ENCODE measurements around the gene NACC1.
"Not testable (repeated sequence)": the region's sequence is repeated elsewhere in the genome, so short reads cannot be mapped to it uniquely, and the experiment has no call there.

Gene NACC1

DNA sequence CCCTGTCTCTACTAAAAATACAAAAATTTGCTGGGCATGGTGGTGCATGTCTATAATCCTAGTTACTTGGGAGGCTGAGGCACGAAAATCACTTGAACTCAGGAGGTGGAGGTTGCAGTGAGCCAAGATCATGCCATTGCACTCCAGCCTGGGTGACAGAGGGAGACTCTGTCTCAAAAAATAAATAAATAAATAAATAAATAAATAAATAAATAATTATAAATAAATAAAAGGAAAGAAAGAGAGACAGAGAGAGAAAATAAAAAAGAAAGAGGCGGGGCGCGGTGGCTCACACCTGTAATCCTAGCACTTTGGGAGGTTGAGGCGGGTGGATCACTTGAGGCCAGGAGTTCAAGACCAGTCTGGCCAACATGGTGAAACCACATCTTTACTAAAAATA lies 59.5 kb downstream of the NACC1 start:
- peaks cover 0 to 21% (median 15%) of the 10 kb centered on the region in 5 donors for H3K4me1 ChIP-seq (ENCODE audit: control insufficient read depth in 5 of 5, insufficient read depth in 5 of 5, low read length in 5 of 5)

GRCh38 chr19:13178291-13178690 lies 60.2 kb downstream of the NACC1 start:
- not testable (repeated sequence) for H3K27me3 ChIP-seq (ENCODE audit: control insufficient read depth in 5 of 5, insufficient read depth in 4 of 5, low read length in 5 of 5); H3K27ac ChIP-seq (ENCODE audit: low read depth, low read length)

More for the DNA sequence above, 59.5 kb downstream of the NACC1 start:
- H3K36me3 ChIP-seq (ENCODE audit: control insufficient read depth in 5 of 5, insufficient read depth in 5 of 5, low read length in 5 of 5); H3K4me3 ChIP-seq (ENCODE audit: low read depth in 1 of 5, low read length in 5 of 5); H3K9ac ChIP-seq (ENCODE audit: low read length in 5 of 5); H3K27me3 ChIP-seq (ENCODE audit: control insufficient read depth in 5 of 5, insufficient read depth in 4 of 5, low read length in 5 of 5); H3K9me3 ChIP-seq (ENCODE audit: control insufficient read depth in 5 of 5, low read length in 5 of 5); H3K27ac ChIP-seq (ENCODE audit: low read depth, low read length): not testable (repeated sequence)

DNA sequence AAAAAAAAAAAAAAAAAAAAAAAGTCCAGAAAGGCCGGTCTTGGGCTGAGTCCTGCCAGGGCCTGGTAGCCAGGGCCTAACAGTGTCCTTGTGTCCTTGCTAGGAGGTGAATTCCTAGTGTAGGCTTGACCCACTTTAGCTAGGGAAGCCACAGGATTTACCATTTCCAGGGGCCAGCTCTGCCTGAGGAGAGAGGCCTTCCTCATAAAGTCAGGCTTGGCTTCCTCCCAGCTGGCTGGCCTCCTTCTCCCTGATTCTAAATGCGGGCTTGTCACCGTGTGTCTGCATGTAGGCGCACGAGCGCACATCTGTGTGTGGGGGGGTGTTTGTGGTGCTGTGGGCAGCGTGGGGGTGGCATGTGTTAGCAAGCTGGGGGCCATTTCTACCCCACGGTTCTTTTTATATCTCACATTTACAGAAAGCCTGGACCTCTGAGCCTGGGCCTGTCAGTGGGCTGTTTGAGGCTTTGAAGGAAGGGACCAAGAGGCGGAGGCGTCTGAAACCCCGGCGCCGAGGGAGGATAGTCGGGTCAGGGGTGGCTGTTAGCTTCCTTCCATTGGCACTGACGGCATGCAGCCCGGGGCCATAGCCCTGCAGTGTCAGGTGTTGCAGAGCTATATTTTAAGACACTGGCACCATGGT lies 63.8 kb downstream of the NACC1 start:
- H3K4me1 ChIP-seq (ENCODE audit: control insufficient read depth in 5 of 5, insufficient read depth in 5 of 5, low read length in 5 of 5), result peaks cover 0 to 14% (median 9%) of the 10 kb centered on the region in 5 donors
- peak overlapping the region in 1 of 5 donors; percentile 48 for H3K9ac ChIP-seq (ENCODE audit: low read length in 5 of 5)
- H3K27me3 ChIP-seq (ENCODE audit: control insufficient read depth in 5 of 5, insufficient read depth in 4 of 5, low read length in 5 of 5), result no peaks in the 10 kb centered on the region
- H3K27ac ChIP-seq (ENCODE audit: low read depth, low read length), result no peak overlapping the region
- no peaks in the 10 kb centered on the region for H3K9me3 ChIP-seq (ENCODE audit: control insufficient read depth in 5 of 5, low read length in 5 of 5)
- no peaks in the 10 kb centered on the region for H3K36me3 ChIP-seq (ENCODE audit: control insufficient read depth in 5 of 5, insufficient read depth in 5 of 5, low read length in 5 of 5)
- H3K4me3 ChIP-seq (ENCODE audit: low read depth in 1 of 5, low read length in 5 of 5), result no peak overlapping the region

More at GRCh38 chr19:13178291-13178690, 60.2 kb downstream of the NACC1 start:
- H3K4me1 ChIP-seq (ENCODE audit: control insufficient read depth in 5 of 5, insufficient read depth in 5 of 5, low read length in 5 of 5), result peaks cover 0 to 15% (median 9%) of the 10 kb centered on the region in 5 donors
- not testable (repeated sequence) for H3K4me3 ChIP-seq (ENCODE audit: low read depth in 1 of 5, low read length in 5 of 5); H3K9ac ChIP-seq (ENCODE audit: low read length in 5 of 5); H3K36me3 ChIP-seq (ENCODE audit: control insufficient read depth in 5 of 5, insufficient read depth in 5 of 5, low read length in 5 of 5); H3K9me3 ChIP-seq (ENCODE audit: control insufficient read depth in 5 of 5, low read length in 5 of 5)

DNA sequence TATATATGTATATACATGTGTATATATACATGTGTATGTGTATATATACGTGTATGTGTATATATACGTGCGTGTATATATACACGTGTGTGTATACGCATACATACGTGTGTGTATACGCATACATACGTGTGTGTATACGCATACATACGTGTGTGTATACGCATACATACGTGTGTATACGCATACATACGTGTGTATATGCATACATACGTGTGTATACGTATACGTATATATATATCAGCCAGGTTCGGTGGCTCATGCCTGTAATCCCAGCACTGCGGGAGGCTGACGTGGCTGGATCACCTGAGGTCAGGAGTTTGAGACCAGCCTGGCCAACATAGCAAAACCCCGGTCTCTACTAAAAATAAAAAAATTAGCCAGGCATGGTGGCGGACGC lies 66.9 kb downstream of the NACC1 start:
- H3K9ac ChIP-seq (ENCODE audit: low read length in 5 of 5), result not testable (repeated sequence)

GRCh38 chr19:13185763-13186657 lies 67.9 kb downstream of the NACC1 start:
- not testable (repeated sequence) for H3K27ac ChIP-seq (ENCODE audit: low read depth, low read length); H3K27me3 ChIP-seq (ENCODE audit: control insufficient read depth in 5 of 5, insufficient read depth in 4 of 5, low read length in 5 of 5)

More for the DNA sequence above, 66.9 kb downstream of the NACC1 start:
- peaks cover 0 to 17% (median 9%) of the 10 kb centered on the region in 5 donors for H3K4me1 ChIP-seq (ENCODE audit: control insufficient read depth in 5 of 5, insufficient read depth in 5 of 5, low read length in 5 of 5)
- H3K27me3 ChIP-seq (ENCODE audit: control insufficient read depth in 5 of 5, insufficient read depth in 4 of 5, low read length in 5 of 5); H3K4me3 ChIP-seq (ENCODE audit: low read depth in 1 of 5, low read length in 5 of 5); H3K36me3 ChIP-seq (ENCODE audit: control insufficient read depth in 5 of 5, insufficient read depth in 5 of 5, low read length in 5 of 5); H3K9me3 ChIP-seq (ENCODE audit: control insufficient read depth in 5 of 5, low read length in 5 of 5); H3K27ac ChIP-seq (ENCODE audit: low read depth, low read length): not testable (repeated sequence)

DNA sequence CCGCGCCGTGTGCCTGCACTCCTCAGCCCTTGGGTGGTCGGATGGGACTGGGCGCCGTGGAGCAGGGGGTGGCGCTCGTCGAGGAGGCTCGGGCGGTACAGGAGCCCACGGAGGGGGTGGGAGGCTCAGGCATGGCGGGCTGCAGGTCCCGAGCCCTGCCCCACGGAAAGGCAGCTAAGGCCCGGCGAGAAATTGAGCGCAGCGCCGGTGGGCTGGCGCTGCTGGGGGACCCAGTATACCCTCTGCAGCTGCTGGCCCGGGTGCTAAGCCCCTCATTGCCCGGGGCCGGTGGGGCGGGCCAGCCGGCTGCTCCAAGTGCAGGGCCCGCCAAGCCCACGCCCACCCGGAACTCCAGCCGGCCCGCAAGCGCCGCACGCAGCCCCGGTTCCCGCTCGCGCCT lies 68.6 kb downstream of the NACC1 start:
- H3K9me3 ChIP-seq (ENCODE audit: control insufficient read depth in 5 of 5, low read length in 5 of 5); H3K9ac ChIP-seq (ENCODE audit: low read length in 5 of 5); H3K27me3 ChIP-seq (ENCODE audit: control insufficient read depth in 5 of 5, insufficient read depth in 4 of 5, low read length in 5 of 5); H3K27ac ChIP-seq (ENCODE audit: low read depth, low read length); H3K4me1 ChIP-seq (ENCODE audit: control insufficient read depth in 5 of 5, insufficient read depth in 5 of 5, low read length in 5 of 5); H3K4me3 ChIP-seq (ENCODE audit: low read depth in 1 of 5, low read length in 5 of 5); H3K36me3 ChIP-seq (ENCODE audit: control insufficient read depth in 5 of 5, insufficient read depth in 5 of 5, low read length in 5 of 5): not testable (repeated sequence)

More at GRCh38 chr19:13185763-13186657, 67.9 kb downstream of the NACC1 start:
- H3K4me1 ChIP-seq (ENCODE audit: control insufficient read depth in 5 of 5, insufficient read depth in 5 of 5, low read length in 5 of 5), result peaks cover 0 to 16% (median 9%) of the 10 kb centered on the region in 5 donors
- H3K9ac ChIP-seq (ENCODE audit: low read length in 5 of 5); H3K4me3 ChIP-seq (ENCODE audit: low read depth in 1 of 5, low read length in 5 of 5); H3K9me3 ChIP-seq (ENCODE audit: control insufficient read depth in 5 of 5, low read length in 5 of 5); H3K36me3 ChIP-seq (ENCODE audit: control insufficient read depth in 5 of 5, insufficient read depth in 5 of 5, low read length in 5 of 5): not testable (repeated sequence)

GRCh38 chr19:13187419-13187818 lies 69.4 kb downstream of the NACC1 start:
- H3K27ac ChIP-seq (ENCODE audit: low read depth, low read length), result no peak overlapping the region
- H3K9me3 ChIP-seq (ENCODE audit: control insufficient read depth in 5 of 5, low read length in 5 of 5), result no peaks in the 10 kb centered on the region
- H3K4me3 ChIP-seq (ENCODE audit: low read depth in 1 of 5, low read length in 5 of 5), result no peak overlapping the region
- no peak overlapping the region for H3K9ac ChIP-seq (ENCODE audit: low read length in 5 of 5)
- peaks cover 0 to 3% (median 0%) of the 10 kb centered on the region in 5 donors for H3K4me1 ChIP-seq (ENCODE audit: control insufficient read depth in 5 of 5, insufficient read depth in 5 of 5, low read length in 5 of 5)
- H3K36me3 ChIP-seq (ENCODE audit: control insufficient read depth in 5 of 5, insufficient read depth in 5 of 5, low read length in 5 of 5), result no peaks in the 10 kb centered on the region
- H3K27me3 ChIP-seq (ENCODE audit: control insufficient read depth in 5 of 5, insufficient read depth in 4 of 5, low read length in 5 of 5), result no peaks in the 10 kb centered on the region

DNA sequence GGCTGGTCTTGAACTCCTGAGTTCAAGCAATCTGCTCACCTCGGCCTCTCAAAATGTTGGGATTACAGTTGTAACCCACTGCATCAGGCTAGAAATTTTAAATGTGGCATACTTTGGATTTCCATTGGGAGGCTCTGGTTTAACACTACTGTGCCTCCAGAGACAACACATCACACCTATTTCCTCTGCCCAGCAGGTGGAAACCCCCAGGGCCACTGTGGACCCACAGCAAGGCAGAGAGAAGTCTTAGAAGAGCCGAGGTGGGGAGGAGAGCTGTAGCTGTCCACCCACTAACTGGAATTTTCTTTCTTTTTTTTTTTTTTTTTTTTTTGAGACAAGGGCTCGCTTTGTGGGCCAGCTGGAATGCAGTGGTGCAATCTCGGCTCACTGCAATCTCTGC lies 71.5 kb downstream of the NACC1 start:
- Histone ChIP-seq H3K4me3 (ENCODE audit: low read depth in 1 of 5, low read length in 5 of 5) (no peak overlapping the region), H3K27ac (ENCODE audit: low read depth, low read length) (no peak overlapping the region), H3K4me1 (ENCODE audit: control insufficient read depth in 5 of 5, insufficient read depth in 5 of 5, low read length in 5 of 5) (peaks cover 0 to 3% (median 0%) of the 10 kb centered on the region in 5 donors), H3K36me3 (ENCODE audit: control insufficient read depth in 5 of 5, insufficient read depth in 5 of 5, low read length in 5 of 5) (no peaks in the 10 kb centered on the region), H3K9ac (ENCODE audit: low read length in 5 of 5) (no peak overlapping the region), H3K9me3 (ENCODE audit: control insufficient read depth in 5 of 5, low read length in 5 of 5) (no peaks in the 10 kb centered on the region), H3K27me3 (ENCODE audit: control insufficient read depth in 5 of 5, insufficient read depth in 4 of 5, low read length in 5 of 5) (no peaks in the 10 kb centered on the region)

Data from subcutaneous abdominal adipose tissue (tissue), 5 donors.